HG03280 (cell line): ENCODE data around the gene SH3BP4.

Experiments used
- ATAC-seq: cut with Tn5 transposase; IDR thresholded peaks from one replicate; pipeline ENCODE4 v1.9.1; 2021; ENCODE audit warnings: mild to moderate bottlenecking, moderate library complexity; ENCODE audit not compliant: unreplicated experiment

The SH3BP4 gene

DNA sequence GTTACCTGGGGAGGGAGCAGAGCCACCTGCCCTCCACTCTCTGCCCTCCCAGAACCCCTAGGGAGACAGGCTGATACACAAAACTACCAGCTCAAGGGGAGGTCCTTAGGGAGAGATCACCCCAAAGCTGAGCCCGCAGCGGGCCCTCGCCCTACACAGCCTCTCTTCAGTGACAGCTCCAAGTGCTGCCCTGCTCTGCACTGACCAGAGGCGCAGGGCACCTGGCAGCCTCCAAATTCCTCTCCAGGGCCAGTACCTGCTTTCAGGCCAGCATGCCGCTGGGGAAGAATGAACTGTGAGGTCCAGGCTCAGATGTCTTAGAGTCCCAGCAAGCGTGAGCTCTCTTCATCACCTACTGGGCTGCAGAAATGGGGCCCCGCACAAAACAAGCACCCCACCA, 11.3 kb upstream of the SH3BP4 start:
- no peak for ATAC-seq

DNA sequence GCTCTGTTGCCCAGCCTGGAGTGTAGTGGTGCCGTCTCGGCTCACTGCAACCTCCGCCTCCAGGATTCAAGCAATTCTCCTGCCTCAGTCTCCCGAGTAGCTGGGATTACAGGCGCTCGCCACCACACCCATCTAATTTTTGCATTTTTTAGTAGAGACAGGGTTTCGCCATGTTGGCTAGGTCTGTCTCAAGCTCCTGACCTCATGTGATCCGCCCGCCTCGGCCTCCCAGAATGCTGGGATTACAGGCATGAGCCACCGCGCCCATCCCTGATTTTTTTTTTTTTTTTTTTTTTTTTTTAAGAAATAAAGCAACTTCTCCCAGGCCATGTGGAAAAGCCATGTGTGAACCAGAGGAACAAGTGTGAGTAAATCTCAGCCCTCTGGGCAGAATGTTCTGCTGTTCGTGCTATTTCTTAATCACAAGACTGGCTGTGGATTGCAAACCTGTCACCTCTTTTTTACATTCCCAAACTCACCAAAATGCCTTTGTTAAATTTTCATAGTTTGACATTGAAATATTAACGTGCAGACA, 6.4 kb upstream of the SH3BP4 start:
- ATAC-seq, result no peak

DNA sequence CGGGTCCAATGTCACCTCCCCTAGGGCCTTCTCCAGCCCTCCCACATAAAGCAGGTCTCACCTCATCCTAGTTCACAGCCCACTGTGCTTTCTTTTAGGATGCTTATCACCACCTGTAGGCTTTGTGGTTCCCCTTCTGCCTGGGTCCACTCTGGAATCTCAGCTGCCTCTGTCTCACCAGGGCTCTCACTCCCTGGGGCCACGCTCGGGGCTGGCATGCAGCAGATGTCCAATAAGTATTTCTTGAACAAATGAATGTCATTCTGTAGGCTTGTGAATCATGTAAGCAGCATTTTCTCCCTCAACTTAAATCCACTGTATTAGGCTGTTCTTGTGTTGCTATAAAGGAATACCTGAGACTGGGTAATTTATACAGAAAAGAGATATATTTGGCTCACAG, 4.3 kb upstream of the SH3BP4 start:
- ATAC-seq, result no peak

DNA sequence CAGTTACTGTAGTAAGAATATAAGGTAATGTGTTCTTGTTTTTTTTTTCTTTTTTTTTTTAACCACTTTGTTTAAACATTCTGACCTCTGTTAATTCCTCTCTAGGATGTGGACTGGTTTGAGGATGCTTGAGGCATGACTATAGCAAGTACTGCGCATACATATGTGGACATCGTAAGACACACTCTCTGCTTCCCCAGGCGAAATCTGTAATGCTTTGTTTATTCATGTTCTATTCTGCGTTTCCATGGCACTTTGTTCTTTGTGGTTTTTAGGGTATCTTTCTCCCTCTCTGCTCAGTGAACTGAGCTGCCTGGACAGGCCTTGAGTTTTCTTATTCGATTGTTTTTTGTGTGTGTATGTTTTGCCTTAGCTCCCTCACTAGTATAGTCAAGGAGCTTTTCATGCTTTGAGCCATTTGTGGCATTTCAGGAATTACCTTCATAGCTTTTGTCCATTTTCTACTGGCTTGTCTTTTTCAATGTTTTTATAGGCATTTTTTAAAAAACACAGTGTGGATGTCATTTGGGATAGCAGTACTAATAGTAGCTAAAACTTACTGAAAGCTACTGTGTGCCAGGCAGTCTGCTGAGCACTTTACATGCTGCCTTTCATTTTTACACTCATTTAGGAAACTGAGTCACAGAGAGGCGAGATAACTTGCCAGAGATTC, 1.9 kb upstream of the SH3BP4 start:
- no peak for ATAC-seq

DNA sequence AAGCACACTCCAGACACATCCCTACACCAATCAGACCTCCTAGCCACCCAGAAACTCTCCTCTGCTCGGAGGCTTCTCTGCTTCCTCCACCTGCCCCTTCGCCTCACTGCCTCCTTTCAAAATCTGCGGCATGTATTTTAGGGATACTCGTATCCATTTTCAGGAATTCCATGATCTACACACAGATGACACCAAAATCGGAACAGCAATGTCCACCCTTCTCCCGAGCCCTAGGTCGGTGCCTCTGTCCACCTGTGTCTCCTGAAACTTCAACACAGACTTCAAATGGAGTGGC, 1.4 kb upstream of the SH3BP4 start:
- no peak for ATAC-seq

DNA sequence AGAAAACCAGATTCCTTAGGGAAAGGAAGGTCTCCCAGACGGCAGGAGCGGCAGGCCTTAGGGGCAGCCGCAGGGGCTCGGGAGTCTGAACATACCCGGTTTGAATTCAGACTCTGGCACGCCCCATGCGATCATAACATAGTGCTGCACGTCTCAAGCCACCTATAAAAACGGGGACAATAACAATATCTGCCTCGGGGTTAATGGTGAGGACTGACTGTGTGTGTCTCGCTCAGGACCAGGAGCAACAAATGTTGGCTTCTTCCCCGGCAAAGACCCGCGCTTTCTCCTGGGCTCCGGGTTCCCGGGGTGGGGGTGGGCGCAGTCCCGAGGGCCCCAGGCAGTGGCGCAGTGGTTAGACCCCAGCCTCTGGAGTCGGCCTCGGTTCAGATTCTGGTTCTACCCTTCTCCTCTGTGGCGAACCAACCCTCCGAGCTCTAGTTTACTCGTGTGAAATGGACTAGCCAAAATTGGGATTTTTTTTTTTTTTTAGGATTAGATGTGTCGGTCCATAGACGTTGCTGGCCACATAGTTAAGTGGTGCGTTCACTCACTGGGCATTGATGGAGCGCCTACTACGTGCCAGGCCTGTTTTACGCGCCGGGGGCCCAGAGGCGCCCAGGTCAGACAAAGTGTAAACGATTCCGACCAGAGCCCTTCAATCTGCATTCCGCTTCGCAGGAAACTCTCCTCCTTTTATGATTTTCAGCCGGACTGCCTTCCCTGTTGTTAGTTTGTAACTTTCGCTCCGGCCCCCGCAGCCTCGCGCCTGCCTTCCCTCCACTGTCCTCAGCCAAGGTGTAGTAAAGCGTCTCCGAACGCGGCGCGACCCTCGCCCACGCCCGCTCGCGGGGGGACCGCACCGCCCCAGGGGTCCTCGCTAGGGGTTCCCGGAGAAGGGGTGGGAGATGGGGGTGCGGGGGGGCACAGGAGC, 820 bp upstream of the SH3BP4 start:
- no peak for ATAC-seq

DNA sequence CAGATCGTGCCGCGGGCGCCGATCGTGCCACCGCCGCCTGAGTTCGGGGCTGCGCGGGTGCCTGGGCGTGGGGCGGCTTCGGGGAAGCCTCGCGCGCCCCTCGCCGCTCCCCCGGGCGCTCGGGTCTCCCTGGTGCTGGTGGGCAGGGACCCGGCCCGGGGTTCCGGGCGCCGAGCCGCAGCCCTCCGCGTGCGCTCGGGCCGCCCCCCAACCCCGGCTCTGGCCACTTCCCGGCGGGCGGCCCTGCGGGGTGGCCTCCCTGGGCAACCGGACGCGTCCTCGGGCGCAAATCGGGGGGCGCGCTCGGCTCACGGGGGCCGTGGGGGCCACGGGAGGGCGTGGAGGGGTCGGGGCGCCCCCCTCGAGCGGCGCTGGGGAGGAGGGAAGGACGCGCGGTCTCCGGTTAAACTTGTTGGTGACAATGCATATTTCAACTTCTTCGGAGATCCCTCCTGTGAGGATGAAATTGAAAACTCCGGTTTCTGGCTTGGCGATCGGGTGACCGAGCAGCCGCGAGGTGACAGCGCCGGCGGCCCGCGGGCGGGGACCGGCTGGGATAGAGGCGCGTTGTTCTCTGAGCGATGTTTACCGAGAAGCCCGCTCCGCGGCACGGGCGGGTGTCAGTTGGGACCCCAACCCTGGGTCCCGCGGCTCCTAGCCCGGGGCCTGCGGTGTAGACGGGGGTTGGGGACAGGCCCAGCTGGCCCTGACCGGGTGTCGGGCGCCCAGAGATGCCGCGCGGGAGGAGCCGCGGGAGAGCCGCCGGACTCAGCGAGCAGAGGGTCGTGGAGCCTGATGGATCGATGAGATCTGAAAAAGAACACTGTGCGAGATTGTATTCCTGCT, 676 bp downstream of the SH3BP4 start:
- no peak for ATAC-seq

DNA sequence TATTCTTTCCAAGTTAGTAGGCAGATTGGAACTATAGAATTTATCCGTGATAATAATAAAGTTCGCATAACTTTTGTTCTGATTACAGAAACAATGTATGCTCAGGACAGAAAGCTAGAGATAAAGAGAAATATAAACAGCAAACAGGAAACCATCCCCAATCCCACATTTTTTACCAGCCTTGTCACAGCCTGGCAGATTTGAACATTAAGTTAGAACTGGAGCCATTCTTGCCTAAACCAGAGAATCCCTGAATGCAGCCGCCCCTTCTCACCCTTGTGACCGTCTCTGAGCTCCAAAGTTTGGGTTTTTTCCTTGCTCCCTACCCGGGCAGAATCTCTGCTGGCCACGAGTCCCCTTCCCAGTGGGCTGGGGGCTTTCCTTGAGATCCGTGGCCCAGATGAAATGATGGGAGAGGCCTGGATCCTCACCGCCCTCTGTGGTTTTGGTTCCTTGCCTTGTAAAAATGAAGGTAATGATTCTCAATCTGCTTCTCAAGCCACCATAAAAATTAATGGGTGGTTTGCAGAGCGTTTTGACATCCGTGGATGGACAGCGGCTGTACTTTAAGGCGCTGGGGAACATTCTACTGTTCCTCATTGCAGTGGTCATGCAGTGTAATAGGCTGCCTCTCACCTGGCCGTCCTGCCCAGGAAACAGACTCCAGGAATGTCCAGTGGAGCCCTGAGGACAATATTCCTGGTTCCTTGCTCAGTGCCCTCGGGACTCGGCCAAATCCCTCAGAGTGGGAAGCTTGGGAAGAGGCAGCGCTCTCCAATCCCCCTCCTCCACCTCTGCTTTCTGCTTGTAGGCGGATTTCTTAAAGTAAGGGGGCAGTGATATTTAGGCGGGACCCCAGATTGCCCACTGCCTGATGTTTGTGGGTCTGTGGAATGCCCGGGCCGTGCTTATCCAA, 1.6 kb downstream of the SH3BP4 start:
- ATAC-seq, result no peak

DNA sequence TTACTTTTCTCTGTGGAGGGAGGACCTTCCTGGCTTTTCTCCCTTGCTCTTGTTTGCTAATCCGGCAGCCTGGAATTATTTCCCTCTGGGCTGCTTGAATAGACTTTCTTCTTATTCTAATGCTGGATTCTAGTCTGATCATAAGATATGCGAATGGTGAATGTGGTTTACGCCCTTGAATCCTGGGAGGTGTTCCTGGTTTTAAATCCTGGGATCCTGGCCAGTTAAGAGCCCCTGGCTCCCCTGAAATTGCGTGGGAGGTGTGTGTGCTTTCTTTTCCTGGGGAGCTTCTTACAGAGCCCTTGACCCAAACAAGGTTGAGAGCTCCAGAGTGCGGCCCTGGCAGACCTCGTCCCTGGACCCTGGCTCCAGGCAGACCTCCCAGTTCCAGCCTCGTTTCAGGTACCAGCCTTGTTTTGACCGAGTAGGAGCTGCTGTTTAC, 2.8 kb downstream of the SH3BP4 start:
- ATAC-seq, result no peak

DNA sequence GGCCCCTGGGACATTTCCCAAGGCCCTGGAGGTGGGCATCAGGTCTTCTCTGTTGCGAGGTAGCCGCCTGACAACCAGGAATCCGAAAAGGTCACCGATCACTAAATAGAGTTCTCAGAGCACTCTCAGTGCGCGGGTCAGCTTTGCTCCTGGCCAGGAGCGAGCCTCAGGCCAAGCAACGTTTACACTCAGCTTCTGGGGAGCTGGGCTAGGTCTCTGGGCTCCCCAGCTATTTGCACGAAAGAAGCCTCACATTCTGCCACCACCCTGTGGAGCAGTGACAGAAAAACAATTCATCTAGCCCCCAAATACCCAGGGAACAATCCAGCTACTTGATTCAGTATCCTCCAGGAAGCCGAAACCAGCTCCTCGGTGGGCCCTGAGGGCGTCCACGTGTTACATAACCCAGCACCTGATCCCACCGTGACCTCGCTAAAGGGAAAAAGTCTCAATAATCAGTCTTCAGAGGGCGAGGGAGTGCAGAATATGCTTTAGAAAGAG, 3.3 kb downstream of the SH3BP4 start:
- no peak for ATAC-seq

DNA sequence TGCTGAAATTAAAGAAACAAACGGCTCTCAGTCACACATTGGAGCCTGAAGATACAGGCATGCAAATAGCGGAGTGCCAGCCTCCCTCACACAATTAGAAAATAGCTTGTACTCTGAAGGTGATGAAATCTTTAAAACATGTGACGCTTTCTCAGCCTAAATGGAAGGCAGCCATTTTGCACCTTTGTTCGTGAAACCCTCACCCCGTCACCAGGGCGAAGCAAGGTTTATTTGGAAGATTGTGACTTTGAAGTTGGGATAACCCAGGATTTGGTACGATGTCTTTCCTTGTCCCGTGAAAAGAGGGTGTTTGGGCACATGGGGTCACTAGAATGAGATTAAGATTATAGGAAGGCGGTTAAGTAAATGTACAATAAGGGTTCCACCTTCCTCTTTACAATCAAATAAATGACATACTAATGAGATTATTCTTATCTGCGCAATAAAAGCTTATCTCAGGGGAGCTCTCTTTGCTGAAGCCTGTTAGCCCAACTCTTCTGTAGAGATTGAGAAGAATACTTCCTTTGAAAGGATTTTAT, 4.2 kb downstream of the SH3BP4 start:
- ATAC-seq, result no peak

DNA sequence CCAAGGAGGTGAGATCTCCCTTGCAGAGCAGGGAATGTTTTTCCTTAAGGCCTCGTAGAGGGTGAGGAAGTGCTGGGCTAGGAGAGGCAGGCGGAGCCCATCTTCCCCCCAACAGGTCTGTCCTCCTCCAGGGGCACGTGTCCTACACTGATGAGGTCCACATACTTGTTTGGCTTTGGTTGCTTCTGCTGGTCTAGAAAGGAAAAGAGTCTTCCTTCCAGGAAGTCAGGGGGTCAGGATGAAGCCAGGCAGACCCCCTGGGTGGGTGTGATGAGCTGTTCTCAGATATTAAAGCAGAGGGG, 6.0 kb downstream of the SH3BP4 start:
- no peak for ATAC-seq

DNA sequence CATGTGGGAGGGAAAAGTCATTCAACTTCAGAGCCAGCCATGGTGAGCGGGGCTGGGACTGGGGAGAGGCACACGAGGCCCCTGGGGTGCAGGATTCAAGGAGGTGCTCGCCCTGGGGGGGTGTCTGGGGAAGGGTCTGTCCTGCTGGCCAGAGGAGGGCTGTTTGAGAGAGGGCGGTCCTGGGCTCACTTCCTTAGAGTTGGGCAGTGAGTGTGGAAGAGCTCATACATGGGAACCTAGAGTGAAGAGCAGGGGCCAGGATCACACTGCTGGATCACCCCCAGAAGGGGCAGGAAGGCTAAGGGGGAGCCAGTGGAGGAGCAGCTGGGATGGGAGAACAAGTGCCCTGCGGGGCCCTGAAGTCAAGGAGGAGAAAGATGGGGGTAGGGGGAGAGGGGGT, 6.5 kb downstream of the SH3BP4 start:
- no peak for ATAC-seq

DNA sequence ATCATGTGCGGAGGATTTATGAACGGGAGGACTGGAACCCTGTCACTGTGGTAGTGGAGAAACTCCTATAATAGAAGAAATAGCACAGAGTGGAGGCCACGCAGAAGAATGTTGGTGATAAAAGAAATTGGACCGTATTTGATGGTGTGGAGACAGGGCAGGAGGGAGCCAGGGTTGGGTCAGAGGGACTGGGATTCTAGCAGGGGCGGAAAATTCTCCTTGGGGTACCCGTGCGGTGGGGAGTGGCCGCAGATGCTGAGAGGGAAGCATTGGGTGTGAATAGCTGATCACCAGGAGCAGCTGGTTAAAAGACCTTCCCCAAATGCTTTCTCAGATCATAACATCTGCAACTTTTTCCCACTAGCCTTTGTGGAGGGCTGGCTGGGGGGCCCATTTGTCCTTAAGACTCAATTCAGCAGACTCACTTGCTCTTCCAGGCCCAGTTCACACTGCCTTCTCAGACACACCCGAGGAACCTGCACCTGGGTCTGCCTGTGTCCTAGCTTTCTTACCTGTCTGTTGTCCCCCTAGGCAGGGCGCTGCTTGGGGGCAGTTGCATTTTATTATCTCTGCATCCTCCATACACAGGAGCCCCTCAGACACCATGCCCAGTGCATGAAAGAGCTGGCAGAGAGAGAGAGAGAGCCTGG, 7.1 kb downstream of the SH3BP4 start:
- ATAC-seq, result no peak

DNA sequence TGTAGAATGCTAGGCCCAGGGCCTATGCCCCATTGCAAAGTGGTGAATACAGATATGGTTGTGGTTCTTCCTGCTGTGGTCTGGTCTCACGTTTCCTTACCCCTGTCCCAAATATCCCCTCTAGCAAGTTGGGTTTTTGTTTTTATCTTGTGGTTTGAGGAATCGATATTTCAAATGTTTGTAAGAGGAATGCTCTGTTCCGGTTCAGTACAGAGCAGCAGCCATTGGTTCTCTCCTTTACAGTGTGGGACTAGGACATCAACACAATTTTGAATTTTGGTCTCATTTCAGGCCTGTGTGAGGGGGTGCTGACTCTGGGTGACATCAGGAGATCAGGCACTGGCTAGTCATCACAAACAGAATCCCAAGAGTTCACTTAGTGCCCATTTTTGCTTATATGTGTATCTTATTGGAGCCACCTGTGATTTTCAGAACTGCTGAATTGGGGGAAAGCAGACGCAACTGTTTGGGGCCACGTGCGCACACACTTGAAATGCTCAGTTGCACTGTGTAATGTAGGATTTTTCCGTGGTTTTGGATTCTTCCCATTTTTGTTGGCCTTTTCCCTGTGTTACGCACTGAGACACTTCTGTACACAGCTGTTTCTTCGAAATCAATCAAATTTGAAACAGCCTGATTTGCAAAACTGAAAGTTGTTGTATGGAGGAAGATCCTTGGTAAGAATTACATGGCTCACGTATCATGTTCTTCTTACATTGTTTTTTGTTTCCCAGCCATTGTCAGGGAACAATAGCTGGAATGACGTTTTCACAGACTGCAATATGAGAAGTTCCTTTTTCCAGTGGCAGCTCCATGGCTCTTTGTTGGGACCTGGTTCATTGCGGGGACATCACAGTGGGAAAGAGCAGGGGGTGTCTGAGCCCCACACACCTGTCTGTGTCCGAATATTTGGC, 8.6 kb downstream of the SH3BP4 start:
- ATAC-seq, result no peak

DNA sequence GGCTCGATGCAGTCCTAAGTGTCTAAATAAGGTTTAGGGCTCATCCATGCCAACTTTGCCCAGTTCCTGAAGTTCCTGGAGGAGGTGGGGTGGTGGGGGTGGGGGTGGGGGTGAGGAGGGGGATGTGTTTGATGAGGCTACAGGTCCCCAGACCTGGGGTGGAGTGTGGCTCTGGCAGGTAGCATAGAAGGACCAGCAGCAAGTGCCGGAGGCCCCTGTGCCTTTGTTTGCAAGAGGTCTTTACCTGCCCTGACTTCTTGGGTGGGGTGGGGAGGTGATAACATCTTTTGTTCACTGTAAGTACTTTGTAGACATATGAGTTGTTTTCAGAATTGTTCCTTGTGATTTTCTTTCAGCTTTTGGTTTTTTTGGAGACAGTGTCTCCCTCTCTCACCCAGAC, 10.0 kb downstream of the SH3BP4 start:
- no peak for ATAC-seq

DNA sequence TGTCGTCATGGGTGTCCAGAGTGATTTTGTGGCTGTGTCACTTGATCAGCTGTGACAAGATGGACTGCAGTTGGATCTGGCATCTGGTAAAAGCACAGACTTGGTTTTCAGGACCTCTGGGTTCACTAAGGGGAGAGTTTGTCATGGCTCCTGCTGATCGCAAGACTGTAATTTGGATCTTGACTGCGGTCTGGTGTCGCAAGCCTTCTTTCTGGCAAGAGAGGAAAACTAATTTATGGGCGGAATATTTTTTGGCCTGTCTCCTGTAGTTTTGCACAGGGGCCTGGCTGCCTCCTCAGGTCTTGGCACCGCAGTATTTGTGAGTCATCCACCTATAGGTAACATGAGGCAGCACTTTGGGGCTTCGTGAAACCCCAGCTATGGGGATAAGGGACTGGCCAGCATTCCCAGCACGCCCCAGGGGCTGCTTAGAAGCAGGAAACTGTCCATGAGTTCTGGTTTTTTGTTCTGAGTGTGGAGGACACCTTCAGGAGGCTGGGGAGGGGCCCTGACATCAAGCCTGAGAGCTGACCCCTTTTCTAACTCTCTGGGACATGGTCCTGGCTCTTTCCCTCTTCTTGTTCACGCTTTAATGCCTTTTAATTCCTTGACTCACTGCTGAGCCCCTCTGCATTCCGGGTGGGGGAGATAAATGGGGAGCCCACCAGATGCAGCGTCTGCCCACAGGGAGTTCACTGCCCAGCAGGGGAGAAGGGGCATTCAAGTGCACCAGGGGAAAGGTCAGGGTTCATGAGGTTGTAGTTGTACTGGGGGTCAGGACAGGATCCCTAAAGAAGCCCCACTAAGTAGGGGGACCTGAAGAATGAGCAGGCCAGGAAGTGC, 12.2 kb downstream of the SH3BP4 start:
- ATAC-seq, result no peak
